PC-3 (cell line): ENCODE data around the gene DCDC2. TPM values are rescaled to one million over a fixed set of nuclear protein-coding genes. Genes with fewer than 3 reads are reported as not detected.

Experiments used
- ATAC-seq: fragments of 200-7000 bp; cut with Tn5 transposase; 2 replicates; pipeline ENCODE4 v1.9.1; 2020; ENCODE audit warnings: mild to moderate bottlenecking, moderate library complexity
- BruUV-seq: library from RNA; stranded (reverse); fragments of 400-500 nt; replicated peaks from 2 replicates; lab custom pipeline; 2021; lab: Mats Ljungman, UMichigan
- CTCF ChIA-PET: fragments of 300-600 bp; sonication (Branson Sonifier 250); formaldehyde crosslinking; loops from one replicate; lab custom pipeline; 2022; ENCODE audit warnings: antibody characterized with exemption; lab: Charles Lee
- POLR2A ChIA-PET: fragments of 300-600 bp; sonication (Branson Sonifier 250); formaldehyde crosslinking; loops from one replicate; lab custom pipeline; 2022; ENCODE audit warnings: antibody characterized with exemption; ENCODE audit not compliant: unreplicated experiment; lab: Charles Lee
- DNase-seq: peaks from one replicate; pipeline ENCODE4 v3.0.0-alpha.2; 2015
- H2AFZ ChIP-seq: fragments of 300-600 bp; sonication (generic); 2 replicates; pipeline ENCODE4 v1.6.0; 2016; ENCODE audit warnings: antibody characterized with exemption, low read length
- H3F3A ChIP-seq: fragments of 300-600 bp; sonication (generic); one replicate; pipeline ENCODE4 v1.6.0; 2017; ENCODE audit warnings: antibody characterized with exemption, low read length, control low read depth, mild to moderate bottlenecking; ENCODE audit not compliant: unreplicated experiment
- H3K27ac ChIP-seq: fragments of 300-600 bp; sonication (generic); 2 replicates; pipeline ENCODE4 v1.5.1; 2016; ENCODE audit warnings: mild to moderate bottlenecking, low read length
- H3K27me3 ChIP-seq: fragments of 300-600 bp; sonication (generic); 2 replicates; pipeline ENCODE4 v1.6.1; 2016; ENCODE audit warnings: low read length, mixed read lengths
- H3K36me3 ChIP-seq: fragments of 300-600 bp; sonication (generic); 2 replicates; pipeline ENCODE4 v1.6.1; 2016; ENCODE audit warnings: low read depth, mixed run types, low read length, mixed read lengths
- H3K4me1 ChIP-seq: fragments of 300-600 bp; sonication (generic); 2 replicates; pipeline ENCODE4 v1.5.1; 2016; ENCODE audit warnings: low read length; ENCODE audit not compliant: insufficient read depth
- H3K4me2 ChIP-seq: fragments of 300-600 bp; sonication (generic); 2 replicates; pipeline ENCODE4 v1.6.0; 2016; ENCODE audit warnings: low read length
- H3K4me3 ChIP-seq: fragments of 300-600 bp; sonication (generic); 2 replicates; pipeline ENCODE4 v1.5.1; 2016; ENCODE audit warnings: mild to moderate bottlenecking, low read length, mixed read lengths
- H3K79me2 ChIP-seq: fragments of 300-600 bp; sonication (generic); 2 replicates; pipeline ENCODE4 v1.6.1; 2017; ENCODE audit warnings: low read length, mixed read lengths
- H3K9ac ChIP-seq: fragments of 300-600 bp; sonication (generic); 2 replicates; pipeline ENCODE4 v1.6.0; 2016; ENCODE audit warnings: mild to moderate bottlenecking, low read length
- H3K9me2 ChIP-seq: fragments of 300-600 bp; sonication (generic); replicated peaks from 2 replicates; pipeline ENCODE4 v1.6.1; 2016; ENCODE audit warnings: mixed run types, low read length, mixed read lengths
- H3K9me3 ChIP-seq: fragments of 300-600 bp; sonication (generic); 2 replicates; pipeline ENCODE4 v1.6.1; 2016; ENCODE audit warnings: low read length, mixed read lengths
- H4K20me1 ChIP-seq: fragments of 300-600 bp; sonication (generic); 2 replicates; pipeline ENCODE4 v1.6.1; 2016; ENCODE audit warnings: low read length, mixed read lengths
- EZH2 ChIP-seq: fragments of 300-600 bp; sonication (generic); IDR thresholded peaks from one replicate; pipeline ENCODE4 v1.6.1; 2017; ENCODE audit warnings: antibody characterized with exemption, mild to moderate bottlenecking, low read length; ENCODE audit not compliant: unreplicated experiment
- EZH2phosphoT487 ChIP-seq: fragments of 300-600 bp; sonication (generic); IDR thresholded peaks from 2 replicates; pipeline ENCODE4 v1.6.1; 2018; ENCODE audit warnings: mild to moderate bottlenecking, antibody characterized with exemption, low read length, borderline replicate concordance
- intact Hi-C: fragments of 100-400 bp; cut with micrococcal nuclease; formaldehyde crosslinking; loops from 2 replicates; pipeline ENCODE4 v1.9.0; 2023
- total RNA-seq: library from RNA; depleted of rRNA; stranded (reverse); fragments of >200 nt; gene quantifications from 2 replicates; pipeline ENCODE4 v1.2.3, GENCODE V29; 2014
- TF ChIP-seq, protein P1 (sequence below): fragments of 300-600 bp; sonication (generic); conservative IDR thresholded peaks from 2 replicates; pipeline ENCODE4 v1.5.1; 2017; ENCODE audit warnings: antibody characterized with exemption, low read depth, mild to moderate bottlenecking, low read length

Gene DCDC2
- total RNA-seq, 1 experiment from 2014 or later: 0.11 TPM

DNA sequence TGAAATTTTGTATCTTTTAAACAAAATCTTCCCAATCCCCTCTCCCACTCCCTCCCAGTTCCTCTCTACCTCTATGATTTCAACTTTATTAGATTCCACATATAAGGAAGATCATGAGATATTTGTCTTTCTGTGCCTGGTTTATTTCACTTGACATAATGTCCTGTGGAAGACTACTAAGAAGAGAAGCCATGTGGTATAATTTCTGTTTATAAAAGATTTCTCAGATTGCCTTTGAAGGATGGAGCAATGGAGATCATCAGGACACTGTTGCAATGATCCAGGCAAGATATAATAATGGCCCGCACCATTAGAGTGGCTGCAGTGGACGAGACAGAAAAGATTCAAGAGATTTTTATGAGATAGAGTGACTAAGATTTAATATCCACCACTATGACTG, 218.8 kb downstream of the DCDC2 start:
- Histone ChIP-seq H3K27ac (no peak overlapping the region), H3K27me3 (peaks cover 62% of the 10 kb centered on the region), H3K4me3 (no peak overlapping the region), H3K4me2 (no peak overlapping the region), H3K9me2 (no peaks in the 10 kb centered on the region), H3K36me3 (no peaks in the 10 kb centered on the region), H3K79me2 (no peaks in the 10 kb centered on the region), H3F3A (no peaks in the 10 kb centered on the region), H4K20me1 (no peaks in the 10 kb centered on the region), H3K4me1 (no peaks in the 10 kb centered on the region), H2AFZ (no peak overlapping the region), H3K9ac (no peak overlapping the region), H3K9me3 (no peaks in the 10 kb centered on the region)
- no peak for ATAC-seq
- TF ChIP-seq, protein P1, sequence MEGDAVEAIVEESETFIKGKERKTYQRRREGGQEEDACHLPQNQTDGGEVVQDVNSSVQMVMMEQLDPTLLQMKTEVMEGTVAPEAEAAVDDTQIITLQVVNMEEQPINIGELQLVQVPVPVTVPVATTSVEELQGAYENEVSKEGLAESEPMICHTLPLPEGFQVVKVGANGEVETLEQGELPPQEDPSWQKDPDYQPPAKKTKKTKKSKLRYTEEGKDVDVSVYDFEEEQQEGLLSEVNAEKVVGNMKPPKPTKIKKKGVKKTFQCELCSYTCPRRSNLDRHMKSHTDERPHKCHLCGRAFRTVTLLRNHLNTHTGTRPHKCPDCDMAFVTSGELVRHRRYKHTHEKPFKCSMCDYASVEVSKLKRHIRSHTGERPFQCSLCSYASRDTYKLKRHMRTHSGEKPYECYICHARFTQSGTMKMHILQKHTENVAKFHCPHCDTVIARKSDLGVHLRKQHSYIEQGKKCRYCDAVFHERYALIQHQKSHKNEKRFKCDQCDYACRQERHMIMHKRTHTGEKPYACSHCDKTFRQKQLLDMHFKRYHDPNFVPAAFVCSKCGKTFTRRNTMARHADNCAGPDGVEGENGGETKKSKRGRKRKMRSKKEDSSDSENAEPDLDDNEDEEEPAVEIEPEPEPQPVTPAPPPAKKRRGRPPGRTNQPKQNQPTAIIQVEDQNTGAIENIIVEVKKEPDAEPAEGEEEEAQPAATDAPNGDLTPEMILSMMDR: no peak
- no peak for TF ChIP-seq EZH2phosphoT487
- no peak for TF ChIP-seq EZH2
- POLR2A ChIA-PET: no interaction called here
- no TSS peak for BruUV-seq
- intact Hi-C loops: no loop called here
- no peak for DNase-seq
- CTCF ChIA-PET: no interaction called here

DNA sequence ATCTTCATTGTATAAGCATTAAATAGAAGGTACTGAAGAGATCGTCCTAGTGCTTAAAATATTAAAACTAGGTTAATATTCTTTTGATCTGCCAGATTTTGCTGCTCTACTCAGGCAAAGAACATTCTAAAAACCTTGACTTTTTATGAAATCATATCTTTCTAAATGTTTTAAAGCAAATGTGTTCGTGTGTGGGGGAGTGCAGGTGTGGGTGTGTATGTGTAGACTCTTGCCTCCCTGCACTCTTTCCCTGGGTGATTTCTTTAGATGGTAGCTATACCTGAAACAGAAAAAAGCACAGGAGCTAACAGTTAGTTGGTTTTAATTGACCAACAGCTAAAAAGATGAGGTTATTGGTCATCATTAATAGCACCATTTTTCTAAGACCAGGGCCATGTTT, 226.1 kb downstream of the DCDC2 start:
- Histone ChIP-seq H3K36me3 (no peaks in the 10 kb centered on the region), H3K4me2 (no peak overlapping the region), H4K20me1 (no peaks in the 10 kb centered on the region; the same call in 1 of the 2 replicates), H3K4me1 (no peaks in the 10 kb centered on the region), H3K9me2 (no peaks in the 10 kb centered on the region; the same call in 1 of the 2 replicates), H3K27me3 (peaks cover 29% of the 10 kb centered on the region), H3K27ac (no peak overlapping the region), H2AFZ (no peak overlapping the region), H3K9me3 (no peaks in the 10 kb centered on the region), H3K79me2 (no peaks in the 10 kb centered on the region), H3F3A (no peaks in the 10 kb centered on the region), H3K4me3 (no peak overlapping the region), H3K9ac (no peak overlapping the region)
- BruUV-seq: no TSS peak
- intact Hi-C loops: no loop called here
- DNase-seq (no peak), ATAC-seq (no peak)
- TF ChIP-seq EZH2 (no peak), EZH2phosphoT487 (no peak)
- TF ChIP-seq, protein P1: no peak
- ChIA-PET POLR2A (no interaction called here), CTCF (no interaction called here)

DNA sequence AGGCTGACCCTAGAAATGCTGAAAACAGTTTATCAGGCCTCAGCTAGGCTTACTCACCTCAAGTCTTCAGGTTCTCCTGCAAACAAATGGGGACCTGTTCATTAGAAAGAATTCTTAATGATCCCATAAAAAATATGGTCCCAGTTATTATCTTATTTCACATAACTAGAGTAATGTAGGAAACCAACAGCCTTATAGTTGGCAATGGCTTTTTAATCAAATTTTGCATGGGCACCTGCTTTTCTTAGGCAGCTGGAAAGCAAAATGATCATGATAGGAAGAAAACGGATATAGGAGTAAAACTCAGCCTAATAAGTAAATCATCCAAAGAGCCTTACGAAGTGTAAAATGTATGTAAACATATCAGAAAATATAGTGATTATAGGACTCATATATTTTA, 230.5 kb downstream of the DCDC2 start:
- Histone ChIP-seq H2AFZ (no peak overlapping the region), H3K9ac (no peak overlapping the region), H3K9me3 (no peaks in the 10 kb centered on the region), H3K4me3 (no peak overlapping the region), H3K36me3 (no peaks in the 10 kb centered on the region), H3K4me1 (no peaks in the 10 kb centered on the region), H4K20me1 (no peaks in the 10 kb centered on the region; the same call in 1 of the 2 replicates), H3F3A (no peaks in the 10 kb centered on the region), H3K4me2 (no peak overlapping the region), H3K79me2 (no peaks in the 10 kb centered on the region), H3K27ac (no peak overlapping the region), H3K9me2 (no peaks in the 10 kb centered on the region; the same call in 1 of the 2 replicates), H3K27me3 (peaks cover 38% of the 10 kb centered on the region)
- CTCF ChIA-PET: no interaction called here
- BruUV-seq: no TSS peak
- ATAC-seq: no peak
- TF ChIP-seq, protein P1: no peak
- TF ChIP-seq EZH2phosphoT487: no peak
- DNase-seq: no peak
- POLR2A ChIA-PET: no interaction called here
- intact Hi-C loops: no loop called here
